HG02623 (cell line): ENCODE results near the gene AGER.
"Not testable (repeated sequence)": the region's sequence is repeated elsewhere in the genome, so short reads cannot be mapped to it uniquely, and the experiment has no call there.

Experiments
- ATAC-seq: cut with Tn5 transposase; IDR thresholded peaks from one replicate; pipeline ENCODE4 v1.9.1; 2021; ENCODE audit warnings: moderate library complexity; ENCODE audit not compliant: unreplicated experiment

Gene AGER

GRCh38 chr6:32151181-32151862, 32.7 kb downstream of the AGER start:
- no peak for ATAC-seq

- no peak for ATAC-seq
Observed at GRCh38 chr6:32149932-32150870, 33.9 kb downstream of the AGER start.

GRCh38 chr6:32149092-32149755, 34.8 kb downstream of the AGER start:
- ATAC-seq: no peak

- no peak for ATAC-seq
Observed at GRCh38 chr6:32148289-32149091, 35.6 kb downstream of the AGER start.

GRCh38 chr6:32147401-32148132, 36.5 kb downstream of the AGER start:
- ATAC-seq: no peak

GRCh38 chr6:32146687-32147086, 37.4 kb downstream of the AGER start:
- no peak for ATAC-seq

GRCh38 chr6:32146287-32146686, 37.8 kb downstream of the AGER start:
- ATAC-seq: no peak

GRCh38 chr6:32144238-32144637, 39.8 kb downstream of the AGER start:
- not testable (repeated sequence) for ATAC-seq

- no peak for ATAC-seq
Observed at GRCh38 chr6:32140420-32141046, 43.5 kb downstream of the AGER start.

GRCh38 chr6:32139590-32139989, 44.5 kb downstream of the AGER start:
- no peak for ATAC-seq

- no peak for ATAC-seq
Observed at GRCh38 chr6:32137454-32137853, 46.6 kb downstream of the AGER start.

- no peak for ATAC-seq
Observed at GRCh38 chr6:32133786-32134185, 50.3 kb downstream of the AGER start.

- ATAC-seq: no peak
Observed at GRCh38 chr6:32132110-32132509, 51.9 kb downstream of the AGER start.

- no peak for ATAC-seq
Observed at GRCh38 chr6:32131439-32131948, 52.6 kb downstream of the AGER start.
